ENCODE results near the gene PTGIS. TPM values are rescaled to one million over a fixed set of nuclear protein-coding genes. Genes with fewer than 3 reads are reported as not detected.

The PTGIS gene
- total RNA-seq, 1 donor from 2014 or later = 31.3 TPM

DNA sequence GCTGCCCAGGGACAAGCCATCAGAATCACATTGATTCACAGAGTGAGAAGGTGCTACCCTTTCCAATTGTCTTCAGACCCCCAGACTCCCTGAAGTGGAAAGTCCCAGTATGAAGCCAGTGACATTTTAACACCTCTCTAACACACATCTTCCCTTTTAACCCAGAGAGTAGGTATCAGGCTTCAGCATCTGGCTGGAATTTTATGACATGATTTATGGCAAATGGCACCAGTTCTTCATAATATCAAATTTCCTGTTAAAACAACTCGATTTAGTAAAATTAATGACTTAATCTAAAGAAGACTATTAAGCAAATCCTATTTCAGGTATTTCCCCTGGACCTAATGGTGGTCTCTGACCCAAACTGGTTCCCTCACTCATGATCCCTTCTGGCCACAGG lies 110.5 kb downstream of the PTGIS start:
- Histone ChIP-seq H3K79me2 (ENCODE audit: low read depth) (no peaks in the 10 kb centered on the region), H3K27me3 (no peaks in the 10 kb centered on the region), H3K36me3 (no peaks in the 10 kb centered on the region), H3K9me3 (ENCODE audit: low read depth) (no peaks in the 10 kb centered on the region), H3K9ac (no peak overlapping the region), H3K4me2 (no peak overlapping the region), H3K27ac (no peak overlapping the region), H3K4me3 (no peak overlapping the region), H3F3A (ENCODE audit: low read depth) (no peaks in the 10 kb centered on the region), H2AFZ (replicated peaks) (no peak overlapping the region), H3K4me1 (no peaks in the 10 kb centered on the region), H4K20me1 (ENCODE audit: low read depth) (no peaks in the 10 kb centered on the region)
- Mint-ChIP-seq H3K9me3 (no peaks in the 10 kb centered on the region), H3K4me1 (no peaks in the 10 kb centered on the region), H3K36me3 (no peaks in the 10 kb centered on the region), H3K27ac (no peak overlapping the region), H3K27me3 (ENCODE audit: insufficient read depth, low read depth) (peaks cover 14% of the 10 kb centered on the region), H3K4me3 (no peak overlapping the region)
- TF ChIP-seq EZH2phosphoT487 (IDR thresholded peaks at IDR 0.05) = no peak
- TF ChIP-seq EZH2 (IDR thresholded peaks at IDR 0.05) = no peak
- TF ChIP-seq, protein P1, sequence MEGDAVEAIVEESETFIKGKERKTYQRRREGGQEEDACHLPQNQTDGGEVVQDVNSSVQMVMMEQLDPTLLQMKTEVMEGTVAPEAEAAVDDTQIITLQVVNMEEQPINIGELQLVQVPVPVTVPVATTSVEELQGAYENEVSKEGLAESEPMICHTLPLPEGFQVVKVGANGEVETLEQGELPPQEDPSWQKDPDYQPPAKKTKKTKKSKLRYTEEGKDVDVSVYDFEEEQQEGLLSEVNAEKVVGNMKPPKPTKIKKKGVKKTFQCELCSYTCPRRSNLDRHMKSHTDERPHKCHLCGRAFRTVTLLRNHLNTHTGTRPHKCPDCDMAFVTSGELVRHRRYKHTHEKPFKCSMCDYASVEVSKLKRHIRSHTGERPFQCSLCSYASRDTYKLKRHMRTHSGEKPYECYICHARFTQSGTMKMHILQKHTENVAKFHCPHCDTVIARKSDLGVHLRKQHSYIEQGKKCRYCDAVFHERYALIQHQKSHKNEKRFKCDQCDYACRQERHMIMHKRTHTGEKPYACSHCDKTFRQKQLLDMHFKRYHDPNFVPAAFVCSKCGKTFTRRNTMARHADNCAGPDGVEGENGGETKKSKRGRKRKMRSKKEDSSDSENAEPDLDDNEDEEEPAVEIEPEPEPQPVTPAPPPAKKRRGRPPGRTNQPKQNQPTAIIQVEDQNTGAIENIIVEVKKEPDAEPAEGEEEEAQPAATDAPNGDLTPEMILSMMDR (IDR thresholded peaks at IDR 0.05) = no peak
- DNase-seq (ENCODE audit: low spot score) = no peak

GRCh38 chr20:49456646-49457045 lies 111.3 kb downstream of the PTGIS start:
- Histone ChIP-seq H3K27me3 (no peaks in the 10 kb centered on the region), H3K4me1 (no peaks in the 10 kb centered on the region), H4K20me1 (ENCODE audit: low read depth) (no peaks in the 10 kb centered on the region), H3K79me2 (ENCODE audit: low read depth) (no peaks in the 10 kb centered on the region), H3K9ac (no peak overlapping the region), H3K4me2 (no peak overlapping the region), H3K36me3 (no peaks in the 10 kb centered on the region), H2AFZ (replicated peaks) (no peak overlapping the region), H3F3A (ENCODE audit: low read depth) (no peaks in the 10 kb centered on the region), H3K9me3 (ENCODE audit: low read depth) (no peaks in the 10 kb centered on the region), H3K27ac (no peak overlapping the region), H3K4me3 (no peak overlapping the region)
- TF ChIP-seq EZH2 (IDR thresholded peaks at IDR 0.05) (no peak), EZH2phosphoT487 (IDR thresholded peaks at IDR 0.05) (no peak)
- TF ChIP-seq, protein P1 (IDR thresholded peaks at IDR 0.05) = no peak
- Mint-ChIP-seq H3K4me3 (no peak overlapping the region), H3K9me3 (no peaks in the 10 kb centered on the region), H3K4me1 (no peaks in the 10 kb centered on the region), H3K36me3 (no peaks in the 10 kb centered on the region), H3K27ac (no peak overlapping the region), H3K27me3 (ENCODE audit: insufficient read depth, low read depth) (peaks cover 14% of the 10 kb centered on the region)
- DNase-seq (ENCODE audit: low spot score) = no peak

DNA sequence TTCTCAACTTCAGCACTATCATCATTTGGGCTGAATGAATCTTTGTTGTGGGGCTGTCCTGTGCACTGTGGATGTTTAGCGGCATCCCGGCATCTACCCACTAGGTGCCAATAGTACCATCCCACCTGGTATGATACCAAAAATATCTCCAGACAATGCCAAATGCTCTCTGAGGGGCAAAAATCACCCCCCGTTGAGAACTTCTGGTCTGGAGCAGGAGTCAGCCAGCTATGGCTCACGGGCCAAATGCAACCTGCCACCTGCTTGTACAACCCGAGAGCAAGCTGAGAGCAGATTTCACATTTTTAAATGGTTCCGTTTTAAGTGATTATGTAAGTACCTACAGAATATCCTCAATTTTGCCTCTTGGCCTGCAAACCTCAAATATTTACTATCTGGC lies 112.2 kb downstream of the PTGIS start:
- Histone ChIP-seq H3K4me2 (no peak overlapping the region), H2AFZ (replicated peaks) (no peak overlapping the region), H3K27ac (no peak overlapping the region), H3K79me2 (ENCODE audit: low read depth) (no peaks in the 10 kb centered on the region), H3K9ac (no peak overlapping the region), H3K4me3 (no peak overlapping the region), H4K20me1 (ENCODE audit: low read depth) (no peaks in the 10 kb centered on the region), H3K9me3 (ENCODE audit: low read depth) (no peaks in the 10 kb centered on the region), H3K36me3 (no peaks in the 10 kb centered on the region), H3K27me3 (no peaks in the 10 kb centered on the region), H3K4me1 (peaks cover 4% of the 10 kb centered on the region), H3F3A (ENCODE audit: low read depth) (peaks cover 5% of the 10 kb centered on the region)
- Mint-ChIP-seq H3K4me1 (peaks cover 4% of the 10 kb centered on the region), H3K9me3 (no peaks in the 10 kb centered on the region), H3K36me3 (no peaks in the 10 kb centered on the region), H3K27me3 (ENCODE audit: insufficient read depth, low read depth) (peaks cover 14% of the 10 kb centered on the region), H3K4me3 (no peak overlapping the region), H3K27ac (no peak overlapping the region)
- TF ChIP-seq, protein P1 (IDR thresholded peaks at IDR 0.05) = no peak
- no peak for TF ChIP-seq EZH2phosphoT487 (IDR thresholded peaks at IDR 0.05)
- no peak for TF ChIP-seq EZH2 (IDR thresholded peaks at IDR 0.05)
- no peak for DNase-seq (ENCODE audit: low spot score)

Other genes with a start within 250 kb of the PTGIS start
- gene KCNB1, start 85.5 kb downstream of the PTGIS start, total RNA-seq (ENCODE audit: low replicate concordance) = 0.97 and 1.0 TPM in 2 replicates
- 45.4 and 60.1 TPM in 2 replicates for gene B4GALT5, start 145.7 kb upstream of the PTGIS start, total RNA-seq (ENCODE audit: low replicate concordance)
- gene SLC9A8, start 244.7 kb upstream of the PTGIS start, total RNA-seq (ENCODE audit: low replicate concordance) = 4.1 and 6.3 TPM in 2 replicates